ENCODE measurements around the gene EMC7. TPM values are rescaled to one million over a fixed set of nuclear protein-coding genes. Genes with fewer than 3 reads are reported as not detected.
"Not testable (repeated sequence)": the region's sequence is repeated elsewhere in the genome, so short reads cannot be mapped to it uniquely, and the experiment has no call there.

The EMC7 gene
- 78.1 TPM for polyA plus RNA-seq (2013, experiment 1 of 2)
- 79.5 TPM for polyA plus RNA-seq (2013, experiment 2 of 2)

- H3K9me3 ChIP-seq (ENCODE audit: control insufficient read depth, low read length) = peaks cover 5% of the 10 kb centered on the region
- peak within 1 kb of the TSS; percentile 90 for H3K4me3 ChIP-seq (ENCODE audit: extremely low read depth, insufficient read depth, low read length, poor library complexity, severe bottlenecking)
- WGBS, 2 experiments (ENCODE audit: insufficient coverage in 2 of 2) = 0% methylated on average over 25 to 45 of the region's 48 CpGs
- peaks cover 11% of the 10 kb centered on the region for H3K36me3 ChIP-seq (ENCODE audit: control insufficient read depth, insufficient read depth, low read length)
- H3K27ac ChIP-seq (ENCODE audit: low read depth, low read length, severe bottlenecking) = peak within 1 kb of the TSS; percentile 85
- H3K4me1 ChIP-seq (ENCODE audit: control insufficient read depth, insufficient read depth, low read length, poor library complexity, severe bottlenecking) = peaks cover 6% of the 10 kb centered on the region
Measured at GRCh38 chr15:34101366-34102174, at the start of gene EMC7, which contains the start of gene PGBD4. Gene EMC7 (minus strand): TSS chr15:34101862. CDS start chr15:34101839, 23 bp downstream. Gene PGBD4 (plus strand): TSS chr15:34102083. CDS start chr15:34102532, 449 bp downstream.

- Histone ChIP-seq H3K36me3 (ENCODE audit: control insufficient read depth, insufficient read depth, low read length) (peaks cover 72% of the 10 kb centered on the region), H3K9me3 (ENCODE audit: control insufficient read depth, low read length) (no peaks in the 10 kb centered on the region), H3K4me1 (ENCODE audit: control insufficient read depth, insufficient read depth, low read length, poor library complexity, severe bottlenecking) (no peaks in the 10 kb centered on the region), H3K4me3 (ENCODE audit: extremely low read depth, insufficient read depth, low read length, poor library complexity, severe bottlenecking) (no peak overlapping the region), H3K27ac (ENCODE audit: low read depth, low read length, severe bottlenecking) (no peak overlapping the region)
- WGBS, 2 experiments (ENCODE audit: insufficient coverage in 2 of 2) = 92 to 100% methylated on average over 1 to 2 of the region's 6 CpGs
Measured at GRCh38 chr15:34147371-34148140, 45.9 kb upstream of the EMC7 start.

- H3K4me3 ChIP-seq (ENCODE audit: extremely low read depth, insufficient read depth, low read length, poor library complexity, severe bottlenecking) = no peak overlapping the region
- WGBS, 2 experiments (ENCODE audit: insufficient coverage in 2 of 2) = no CpG with 5 or more reads among the region's 1 CpG
Measured at GRCh38 chr15:34133511-34133910, 31.8 kb upstream of the EMC7 start.

GRCh38 chr15:34132881-34133280, 31.2 kb upstream of the EMC7 start:
- Histone ChIP-seq H3K9me3 (ENCODE audit: control insufficient read depth, low read length) (no peaks in the 10 kb centered on the region), H3K27ac (ENCODE audit: low read depth, low read length, severe bottlenecking) (no peak overlapping the region), H3K36me3 (ENCODE audit: control insufficient read depth, insufficient read depth, low read length) (peaks cover 11% of the 10 kb centered on the region), H3K4me3 (ENCODE audit: extremely low read depth, insufficient read depth, low read length, poor library complexity, severe bottlenecking) (no peak overlapping the region), H3K4me1 (ENCODE audit: control insufficient read depth, insufficient read depth, low read length, poor library complexity, severe bottlenecking) (no peaks in the 10 kb centered on the region)
- 100% methylated on average over 1 of the region's 1 CpG for WGBS, 2 experiments (ENCODE audit: insufficient coverage in 2 of 2)

More at GRCh38 chr15:34133511-34133910, 31.8 kb upstream of the EMC7 start:
- peaks cover 18% of the 10 kb centered on the region for H3K36me3 ChIP-seq (ENCODE audit: control insufficient read depth, insufficient read depth, low read length)
- no peaks in the 10 kb centered on the region for H3K4me1 ChIP-seq (ENCODE audit: control insufficient read depth, insufficient read depth, low read length, poor library complexity, severe bottlenecking)
- no peaks in the 10 kb centered on the region for H3K9me3 ChIP-seq (ENCODE audit: control insufficient read depth, low read length)
- no peak overlapping the region for H3K27ac ChIP-seq (ENCODE audit: low read depth, low read length, severe bottlenecking)

- H3K36me3 ChIP-seq (ENCODE audit: control insufficient read depth, insufficient read depth, low read length) = peaks cover 2% of the 10 kb centered on the region
- no CpG with 5 or more reads among the region's 2 CpGs for WGBS, 2 experiments (ENCODE audit: insufficient coverage in 2 of 2)
Measured at GRCh38 chr15:34128898-34129297, 27.2 kb upstream of the EMC7 start.

GRCh38 chr15:34126522-34126921, 24.9 kb upstream of the EMC7 start:
- H3K36me3 ChIP-seq (ENCODE audit: control insufficient read depth, insufficient read depth, low read length) = no peaks in the 10 kb centered on the region
- no peak overlapping the region for H3K27ac ChIP-seq (ENCODE audit: low read depth, low read length, severe bottlenecking)
- H3K4me3 ChIP-seq (ENCODE audit: extremely low read depth, insufficient read depth, low read length, poor library complexity, severe bottlenecking) = no peak overlapping the region
- no peaks in the 10 kb centered on the region for H3K9me3 ChIP-seq (ENCODE audit: control insufficient read depth, low read length)
- no peaks in the 10 kb centered on the region for H3K4me1 ChIP-seq (ENCODE audit: control insufficient read depth, insufficient read depth, low read length, poor library complexity, severe bottlenecking)

More at GRCh38 chr15:34128898-34129297, 27.2 kb upstream of the EMC7 start:
- no peak overlapping the region for H3K27ac ChIP-seq (ENCODE audit: low read depth, low read length, severe bottlenecking)
- H3K4me1 ChIP-seq (ENCODE audit: control insufficient read depth, insufficient read depth, low read length, poor library complexity, severe bottlenecking) = no peaks in the 10 kb centered on the region
- H3K9me3 ChIP-seq (ENCODE audit: control insufficient read depth, low read length) = no peaks in the 10 kb centered on the region
- H3K4me3 ChIP-seq (ENCODE audit: extremely low read depth, insufficient read depth, low read length, poor library complexity, severe bottlenecking) = no peak overlapping the region

GRCh38 chr15:34125945-34126344, 24.3 kb upstream of the EMC7 start:
- Histone ChIP-seq H3K36me3 (ENCODE audit: control insufficient read depth, insufficient read depth, low read length) (no peaks in the 10 kb centered on the region), H3K4me1 (ENCODE audit: control insufficient read depth, insufficient read depth, low read length, poor library complexity, severe bottlenecking) (no peaks in the 10 kb centered on the region), H3K9me3 (ENCODE audit: control insufficient read depth, low read length) (no peaks in the 10 kb centered on the region), H3K27ac (ENCODE audit: low read depth, low read length, severe bottlenecking) (no peak overlapping the region), H3K4me3 (ENCODE audit: extremely low read depth, insufficient read depth, low read length, poor library complexity, severe bottlenecking) (no peak overlapping the region)
- no CpG with 5 or more reads among the region's 1 CpG for WGBS, 2 experiments (ENCODE audit: insufficient coverage in 2 of 2)

- Histone ChIP-seq H3K9me3 (ENCODE audit: control insufficient read depth, low read length) (no peaks in the 10 kb centered on the region), H3K27ac (ENCODE audit: low read depth, low read length, severe bottlenecking) (no peak overlapping the region), H3K4me3 (ENCODE audit: extremely low read depth, insufficient read depth, low read length, poor library complexity, severe bottlenecking) (no peak overlapping the region), H3K4me1 (ENCODE audit: control insufficient read depth, insufficient read depth, low read length, poor library complexity, severe bottlenecking) (no peaks in the 10 kb centered on the region), H3K36me3 (ENCODE audit: control insufficient read depth, insufficient read depth, low read length) (no peaks in the 10 kb centered on the region)
- 100% methylated on average over 1 to 3 of the region's 4 CpGs for WGBS, 2 experiments (ENCODE audit: insufficient coverage in 2 of 2)
Measured at GRCh38 chr15:34124651-34125050, 23.0 kb upstream of the EMC7 start.

GRCh38 chr15:34122771-34123183, 21.1 kb upstream of the EMC7 start:
- Histone ChIP-seq H3K36me3 (ENCODE audit: control insufficient read depth, insufficient read depth, low read length) (no peaks in the 10 kb centered on the region), H3K27ac (ENCODE audit: low read depth, low read length, severe bottlenecking) (no peak overlapping the region), H3K4me3 (ENCODE audit: extremely low read depth, insufficient read depth, low read length, poor library complexity, severe bottlenecking) (no peak overlapping the region), H3K9me3 (ENCODE audit: control insufficient read depth, low read length) (no peaks in the 10 kb centered on the region), H3K4me1 (ENCODE audit: control insufficient read depth, insufficient read depth, low read length, poor library complexity, severe bottlenecking) (no peaks in the 10 kb centered on the region)
- 90 to 95% methylated on average over 3 to 5 of the region's 6 CpGs for WGBS, 2 experiments (ENCODE audit: insufficient coverage in 2 of 2)

GRCh38 chr15:34121786-34122185, 20.1 kb upstream of the EMC7 start:
- H3K36me3 ChIP-seq (ENCODE audit: control insufficient read depth, insufficient read depth, low read length); H3K4me1 ChIP-seq (ENCODE audit: control insufficient read depth, insufficient read depth, low read length, poor library complexity, severe bottlenecking); H3K27ac ChIP-seq (ENCODE audit: low read depth, low read length, severe bottlenecking); H3K9me3 ChIP-seq (ENCODE audit: control insufficient read depth, low read length); H3K4me3 ChIP-seq (ENCODE audit: extremely low read depth, insufficient read depth, low read length, poor library complexity, severe bottlenecking): not testable (repeated sequence)
- WGBS, 2 experiments (ENCODE audit: insufficient coverage in 2 of 2) = 80 to 82% methylated on average over 9 to 10 of the region's 12 CpGs
